ENCODE data around the gene C22orf31. TPM values are rescaled to one million over a fixed set of nuclear protein-coding genes. Genes with fewer than 3 reads are reported as not detected.

Gene C22orf31
- total and polyA plus RNA-seq, 2 experiments from 2014 or later = not detected

GRCh38 chr22:29018293-29019189 is 43.1 kb downstream of the C22orf31 start:
- Histone ChIP-seq H3K4me2 (no peak overlapping the region), H3K4me1 (ENCODE audit: insufficient read depth) (peaks cover 19% of the 10 kb centered on the region), H3K36me3 (replicated peaks; ENCODE audit: insufficient read depth, low read depth) (no peaks in the 10 kb centered on the region), H3K9me3 (ENCODE audit: low read depth) (no peaks in the 10 kb centered on the region), H4K20me1 (ENCODE audit: insufficient read depth, poor library complexity, severe bottlenecking) (no peaks in the 10 kb centered on the region), H3K27ac (no peak overlapping the region), H3K4me3 (no peak overlapping the region), H3K9me2 (replicated peaks; ENCODE audit: insufficient read depth) (no peaks in the 10 kb centered on the region), H3K79me2 (peaks cover 62% of the 10 kb centered on the region), H2AFZ (no peak overlapping the region), H3K27me3 (no peaks in the 10 kb centered on the region)
- 97% methylated on average over 4 of the region's 4 CpGs for WGBS (ENCODE audit: low lambda C conversion rate, missing lambda C conversion rate)
- TF ChIP-seq EZH2phosphoT487 (IDR thresholded peaks at IDR 0.05; ENCODE audit: low read depth, severe bottlenecking, unreplicated experiment) (no peak), CTCF (IDR thresholded peaks at IDR 0.05; ENCODE audit: poor library complexity) (no peak), EZH2 (IDR thresholded peaks at IDR 0.05; ENCODE audit: borderline replicate concordance) (no peak)
- DNase-seq (ENCODE audit: low spot score) = no peak

GRCh38 chr22:29016067-29016938 is 45.3 kb downstream of the C22orf31 start:
- peaks cover 69% of the 10 kb centered on the region for H3K79me2 ChIP-seq
- TF ChIP-seq EZH2 (IDR thresholded peaks at IDR 0.05; ENCODE audit: borderline replicate concordance) (no peak), CTCF (IDR thresholded peaks at IDR 0.05; ENCODE audit: poor library complexity) (no peak), EZH2phosphoT487 (IDR thresholded peaks at IDR 0.05; ENCODE audit: low read depth, severe bottlenecking, unreplicated experiment) (no peak)
- H3K4me2 ChIP-seq = peak overlapping the region; percentile 23
- peak overlapping the region; percentile 38 for H3K27ac ChIP-seq
- H3K4me3 ChIP-seq = no peak overlapping the region
- DNase-seq (ENCODE audit: low spot score) = no peak
- no peak overlapping the region for H2AFZ ChIP-seq
- no peaks in the 10 kb centered on the region for H3K9me2 ChIP-seq (replicated peaks; ENCODE audit: insufficient read depth)
- H3K27me3 ChIP-seq = no peaks in the 10 kb centered on the region
- H3K4me1 ChIP-seq (ENCODE audit: insufficient read depth) = peaks cover 29% of the 10 kb centered on the region
- no peaks in the 10 kb centered on the region for H3K36me3 ChIP-seq (replicated peaks; ENCODE audit: insufficient read depth, low read depth)
- 80% methylated on average over 3 of the region's 3 CpGs for WGBS (ENCODE audit: low lambda C conversion rate, missing lambda C conversion rate)
- H3K9me3 ChIP-seq (ENCODE audit: low read depth) = no peaks in the 10 kb centered on the region
- H4K20me1 ChIP-seq (ENCODE audit: insufficient read depth, poor library complexity, severe bottlenecking) = no peaks in the 10 kb centered on the region

GRCh38 chr22:29014773-29015172 is 46.9 kb downstream of the C22orf31 start:
- H3K27me3 ChIP-seq = no peaks in the 10 kb centered on the region
- no peak overlapping the region for H3K4me3 ChIP-seq
- no peak for DNase-seq (ENCODE audit: low spot score)
- no peaks in the 10 kb centered on the region for H3K36me3 ChIP-seq (replicated peaks; ENCODE audit: insufficient read depth, low read depth)
- peaks cover 33% of the 10 kb centered on the region for H3K4me1 ChIP-seq (ENCODE audit: insufficient read depth)
- no peaks in the 10 kb centered on the region for H4K20me1 ChIP-seq (ENCODE audit: insufficient read depth, poor library complexity, severe bottlenecking)
- WGBS (ENCODE audit: low lambda C conversion rate, missing lambda C conversion rate) = 84% methylated on average over 4 of the region's 4 CpGs
- no peak overlapping the region for H3K4me2 ChIP-seq
- no peak overlapping the region for H2AFZ ChIP-seq
- H3K9me3 ChIP-seq (ENCODE audit: low read depth) = no peaks in the 10 kb centered on the region
- no peak for TF ChIP-seq EZH2phosphoT487 (IDR thresholded peaks at IDR 0.05; ENCODE audit: low read depth, severe bottlenecking, unreplicated experiment)
- TF ChIP-seq CTCF (IDR thresholded peaks at IDR 0.05; ENCODE audit: poor library complexity) = no peak
- no peak for TF ChIP-seq EZH2 (IDR thresholded peaks at IDR 0.05; ENCODE audit: borderline replicate concordance)
- H3K9me2 ChIP-seq (replicated peaks; ENCODE audit: insufficient read depth) = no peaks in the 10 kb centered on the region
- no peak overlapping the region for H3K27ac ChIP-seq
- H3K79me2 ChIP-seq = peaks cover 70% of the 10 kb centered on the region

Measured in hepatocyte (in vitro differentiated cells).